PFSK-1 (cell line): ENCODE data around the gene PNMA6E.

Experiments
- POLR2AphosphoS5 ChIP-seq: IDR thresholded peaks from 2 replicates; pipeline ENCODE4 v1.6.1; 2012; ENCODE audit warnings: low read depth, mild to moderate bottlenecking, control low read depth, low read length, moderate library complexity
- REST ChIP-seq, 2 experiments: IDR thresholded peaks; 2 replicates each; pipeline versions ENCODE4 v1.6.1 to v1.8.0; 2011 to 2012; ENCODE audit warnings: low read depth in 2 of 2, low read length in 2 of 2, control low read depth in 1 of 2, inconsistent platforms in 1 of 2, mild to moderate bottlenecking in 1 of 2, moderate library complexity in 1 of 2; ENCODE audit not compliant: insufficient read depth in 1 of 2
- SIN3A ChIP-seq: IDR thresholded peaks from 2 replicates; pipeline ENCODE4 v1.6.1; 2012; ENCODE audit warnings: mild to moderate bottlenecking, low read length, moderate library complexity, borderline replicate concordance; ENCODE audit not compliant: insufficient read depth
- TAF1 ChIP-seq: IDR thresholded peaks from 2 replicates; pipeline ENCODE4 v1.6.1; 2012; ENCODE audit warnings: low read length, control low read depth, borderline replicate concordance; ENCODE audit not compliant: insufficient read depth

GRCh38 chrX:153366878-153367538 is 34.1 kb downstream of the PNMA6E start:
- TF ChIP-seq REST (IDR thresholded peaks at IDR 0.05; ENCODE audit: insufficient read depth in 1 of 2, low read depth in 2 of 2, low read length in 2 of 2): no peak
- no peak for TF ChIP-seq SIN3A
- no peak for TF ChIP-seq POLR2AphosphoS5
- TF ChIP-seq TAF1: no peak
